MM.1S (cell line): ENCODE data around the gene AK4.

Experiments
- DNase-seq: peaks from one replicate; pipeline ENCODE4 v3.0.0-alpha.2; 2015
- H2AFZ ChIP-seq: fragments of 300-600 bp; sonication (generic); 2 replicates; pipeline ENCODE4 v1.6.0; 2016; ENCODE audit warnings: antibody characterized with exemption, low read length
- H3F3A ChIP-seq: fragments of 300-600 bp; sonication (generic); 2 replicates; pipeline ENCODE4 v1.6.1; 2016; ENCODE audit warnings: mild to moderate bottlenecking, antibody characterized with exemption, low read length, moderate library complexity, mixed read lengths; ENCODE audit not compliant: insufficient read depth
- H3K27ac ChIP-seq: fragments of 300-600 bp; sonication (generic); 2 replicates; pipeline ENCODE4 v1.5.1; 2016; ENCODE audit warnings: mild to moderate bottlenecking, low read length
- H3K27me3 ChIP-seq: fragments of 300-600 bp; sonication (generic); replicated peaks from 2 replicates; pipeline ENCODE4 v1.6.0; 2016; ENCODE audit warnings: low read length; ENCODE audit not compliant: insufficient read depth
- H3K36me3 ChIP-seq: fragments of 300-600 bp; sonication (generic); replicated peaks from 2 replicates; pipeline ENCODE4 v1.6.1; 2016; ENCODE audit warnings: mild to moderate bottlenecking, low read length, mixed read lengths; ENCODE audit not compliant: insufficient read depth
- H3K4me1 ChIP-seq: fragments of 300-600 bp; sonication (generic); 2 replicates; pipeline ENCODE4 v1.6.1; 2016; ENCODE audit warnings: low read length, mixed read lengths
- H3K4me2 ChIP-seq: fragments of 300-600 bp; sonication (generic); 2 replicates; pipeline ENCODE4 v1.6.0; 2016; ENCODE audit warnings: low read depth, low read length
- H3K4me3 ChIP-seq: fragments of 300-600 bp; sonication (generic); 2 replicates; pipeline ENCODE4 v1.5.1; 2016; ENCODE audit warnings: low read length, mixed read lengths
- H3K79me2 ChIP-seq: fragments of 300-600 bp; sonication (generic); 2 replicates; pipeline ENCODE4 v1.6.1; 2016; ENCODE audit warnings: mixed run types, low read length, mixed read lengths
- H3K9ac ChIP-seq: fragments of 300-600 bp; sonication (generic); 2 replicates; pipeline ENCODE4 v1.6.1; 2016; ENCODE audit warnings: low read length, mixed read lengths
- H3K9me2 ChIP-seq: fragments of 300-600 bp; sonication (generic); replicated peaks from 2 replicates; pipeline ENCODE4 v1.6.1; 2016; ENCODE audit warnings: mild to moderate bottlenecking, low read length, mixed read lengths; ENCODE audit not compliant: insufficient read depth
- H3K9me3 ChIP-seq: fragments of 300-600 bp; sonication (generic); replicated peaks from 2 replicates; pipeline ENCODE4 v1.6.1; 2016; ENCODE audit warnings: mild to moderate bottlenecking, low read length, mixed read lengths; ENCODE audit not compliant: insufficient read depth
- H4K20me1 ChIP-seq: fragments of 300-600 bp; sonication (generic); 2 replicates; pipeline ENCODE4 v1.6.1; 2016; ENCODE audit warnings: mild to moderate bottlenecking, low read length, moderate library complexity, mixed read lengths; ENCODE audit not compliant: insufficient read depth
- CTCF ChIP-seq: fragments of 300-600 bp; sonication (generic); IDR thresholded peaks from 2 replicates; pipeline ENCODE4 v1.5.1; 2016; ENCODE audit warnings: antibody characterized with exemption, low read length, mixed read lengths
- EZH2 ChIP-seq: fragments of 300-600 bp; sonication (generic); optimal IDR thresholded peaks from 2 replicates; pipeline ENCODE3; 2017; ENCODE audit warnings: low read depth, mild to moderate bottlenecking, antibody characterized with exemption, low read length, mixed read lengths
- EZH2phosphoT487 ChIP-seq: fragments of 300-600 bp; sonication (generic); IDR thresholded peaks from 2 replicates; pipeline ENCODE4 v1.6.1; 2018; ENCODE audit warnings: antibody characterized with exemption, low read length

Gene AK4

GRCh38 chr1:65197636-65198035 lies 49.6 kb downstream of the AK4 start:
- Histone ChIP-seq H2AFZ (no peak overlapping the region), H3K9me3 (no peaks in the 10 kb centered on the region), H3K4me3 (no peak overlapping the region), H3K9ac (no peak overlapping the region), H3K4me2 (no peak overlapping the region), H3K79me2 (no peaks in the 10 kb centered on the region), H3K27ac (no peak overlapping the region), H3K4me1 (no peaks in the 10 kb centered on the region), H3F3A (no peaks in the 10 kb centered on the region), H3K27me3 (no peaks in the 10 kb centered on the region), H4K20me1 (no peaks in the 10 kb centered on the region), H3K36me3 (no peaks in the 10 kb centered on the region), H3K9me2 (no peaks in the 10 kb centered on the region)
- TF ChIP-seq EZH2phosphoT487 (no peak), EZH2 (no peak)
- no peak for DNase-seq

GRCh38 chr1:65198096-65198495 lies 50.1 kb downstream of the AK4 start:
- no peaks in the 10 kb centered on the region for H3K9me3 ChIP-seq
- DNase-seq = no peak
- H3K27ac ChIP-seq = no peak overlapping the region
- no peaks in the 10 kb centered on the region for H3F3A ChIP-seq
- TF ChIP-seq CTCF = no peak
- TF ChIP-seq EZH2phosphoT487 = no peak
- no peak for TF ChIP-seq EZH2
- H3K27me3 ChIP-seq = no peaks in the 10 kb centered on the region
- H3K9me2 ChIP-seq = no peaks in the 10 kb centered on the region
- no peak overlapping the region for H3K9ac ChIP-seq
- H3K4me3 ChIP-seq = no peak overlapping the region
- no peak overlapping the region for H3K4me2 ChIP-seq
- no peaks in the 10 kb centered on the region for H3K36me3 ChIP-seq
- no peaks in the 10 kb centered on the region for H3K79me2 ChIP-seq
- no peak overlapping the region for H2AFZ ChIP-seq
- no peaks in the 10 kb centered on the region for H3K4me1 ChIP-seq
- no peaks in the 10 kb centered on the region for H4K20me1 ChIP-seq

- no peak for TF ChIP-seq EZH2
- TF ChIP-seq CTCF = no peak
- Histone ChIP-seq H3K4me1 (no peaks in the 10 kb centered on the region), H3K79me2 (no peaks in the 10 kb centered on the region), H3K27ac (no peak overlapping the region), H3K36me3 (no peaks in the 10 kb centered on the region), H2AFZ (no peak overlapping the region), H3K9me2 (no peaks in the 10 kb centered on the region), H3K9me3 (no peaks in the 10 kb centered on the region), H3K27me3 (no peaks in the 10 kb centered on the region), H3K4me2 (no peak overlapping the region), H3K4me3 (no peak overlapping the region), H3K9ac (no peak overlapping the region), H4K20me1 (no peaks in the 10 kb centered on the region), H3F3A (no peaks in the 10 kb centered on the region)
- DNase-seq = no peak
Measured at GRCh38 chr1:65200411-65200810, 52.4 kb downstream of the AK4 start.

- H3F3A ChIP-seq = no peaks in the 10 kb centered on the region
- H3K4me1 ChIP-seq = peaks cover 4% of the 10 kb centered on the region; the same call in 1 of the 2 replicates
Measured at GRCh38 chr1:65206836-65207235, 58.8 kb downstream of the AK4 start.

More at GRCh38 chr1:65206836-65207235, 58.8 kb downstream of the AK4 start:
- Histone ChIP-seq H3K9me2 (no peaks in the 10 kb centered on the region), H3K4me3 (no peak overlapping the region), H3K27me3 (no peaks in the 10 kb centered on the region), H3K79me2 (no peaks in the 10 kb centered on the region), H3K36me3 (no peaks in the 10 kb centered on the region), H3K9me3 (no peaks in the 10 kb centered on the region), H2AFZ (no peak overlapping the region), H3K4me2 (0 out of 2 replicates have a peak overlapping the region, but pooled peaks have one; percentile 6), H3K9ac (no peak overlapping the region), H3K27ac (no peak overlapping the region), H4K20me1 (no peaks in the 10 kb centered on the region)
- TF ChIP-seq CTCF (no peak), EZH2phosphoT487 (no peak), EZH2 (no peak)
- DNase-seq = no peak
